ENCODE measurements around the gene SUDS3.
A peak's percentile ranks its signal among the peaks of the same experiment; 100 is the strongest.

Gene SUDS3

GRCh38 chr12:118334241-118334640, 42.1 kb upstream of the SUDS3 start:
- no peak overlapping the region for H3K4me3 ChIP-seq (ENCODE audit: control insufficient read depth, low read depth, low read length)
- DNase-seq (ENCODE audit: low read depth) = no peak
- no peak for TF ChIP-seq CTCF (IDR thresholded peaks at IDR 0.05; ENCODE audit: control insufficient read depth, insufficient read depth, low read depth, low read length, missing control alignments)

GRCh38 chr12:118334939-118335567, 41.3 kb upstream of the SUDS3 start:
- TF ChIP-seq CTCF (IDR thresholded peaks at IDR 0.05; ENCODE audit: control insufficient read depth, insufficient read depth, low read depth, low read length, missing control alignments) = no peak
- H3K4me3 ChIP-seq (ENCODE audit: control insufficient read depth, low read depth, low read length) = no peak overlapping the region
- peak; percentile 41 for DNase-seq (ENCODE audit: low read depth)

GRCh38 chr12:118336123-118336522, 40.2 kb upstream of the SUDS3 start:
- DNase-seq (ENCODE audit: low read depth) = no peak
- no peak overlapping the region for H3K4me3 ChIP-seq (ENCODE audit: control insufficient read depth, low read depth, low read length)
- TF ChIP-seq CTCF (IDR thresholded peaks at IDR 0.05; ENCODE audit: control insufficient read depth, insufficient read depth, low read depth, low read length, missing control alignments) = no peak

GRCh38 chr12:118337194-118337838, 39.0 kb upstream of the SUDS3 start:
- TF ChIP-seq CTCF (IDR thresholded peaks at IDR 0.05; ENCODE audit: control insufficient read depth, insufficient read depth, low read depth, low read length, missing control alignments) = no peak

GRCh38 chr12:118342090-118342489, 34.3 kb upstream of the SUDS3 start:
- no peak for TF ChIP-seq CTCF (IDR thresholded peaks at IDR 0.05; ENCODE audit: control insufficient read depth, insufficient read depth, low read depth, low read length, missing control alignments)
- no peak for DNase-seq (ENCODE audit: low read depth)
- H3K4me3 ChIP-seq (ENCODE audit: control insufficient read depth, low read depth, low read length) = no peak overlapping the region

More at GRCh38 chr12:118337194-118337838, 39.0 kb upstream of the SUDS3 start:
- H3K4me3 ChIP-seq (ENCODE audit: control insufficient read depth, low read depth, low read length) = no peak overlapping the region
- DNase-seq (ENCODE audit: low read depth) = no peak

GRCh38 chr12:118344829-118345228, 31.5 kb upstream of the SUDS3 start:
- no peak for TF ChIP-seq CTCF (IDR thresholded peaks at IDR 0.05; ENCODE audit: control insufficient read depth, insufficient read depth, low read depth, low read length, missing control alignments)

More at GRCh38 chr12:118344829-118345228, 31.5 kb upstream of the SUDS3 start:
- H3K4me3 ChIP-seq (ENCODE audit: control insufficient read depth, low read depth, low read length) = no peak overlapping the region
- DNase-seq (ENCODE audit: low read depth) = no peak

Data from AG09309 (cell line).